HG03280 (cell line): Measurements from ENCODE around the gene TAX1BP3.
A peak's percentile ranks its signal among the peaks of the same experiment; 100 is the strongest.
"Not testable (repeated sequence)": the region's sequence is repeated elsewhere in the genome, so short reads cannot be mapped to it uniquely, and the experiment has no call there.

ENCODE experiments used
- ATAC-seq: cut with Tn5 transposase; IDR thresholded peaks from one replicate; pipeline ENCODE4 v1.9.1; 2021; ENCODE audit warnings: mild to moderate bottlenecking, moderate library complexity; ENCODE audit not compliant: unreplicated experiment

Gene TAX1BP3

DNA sequence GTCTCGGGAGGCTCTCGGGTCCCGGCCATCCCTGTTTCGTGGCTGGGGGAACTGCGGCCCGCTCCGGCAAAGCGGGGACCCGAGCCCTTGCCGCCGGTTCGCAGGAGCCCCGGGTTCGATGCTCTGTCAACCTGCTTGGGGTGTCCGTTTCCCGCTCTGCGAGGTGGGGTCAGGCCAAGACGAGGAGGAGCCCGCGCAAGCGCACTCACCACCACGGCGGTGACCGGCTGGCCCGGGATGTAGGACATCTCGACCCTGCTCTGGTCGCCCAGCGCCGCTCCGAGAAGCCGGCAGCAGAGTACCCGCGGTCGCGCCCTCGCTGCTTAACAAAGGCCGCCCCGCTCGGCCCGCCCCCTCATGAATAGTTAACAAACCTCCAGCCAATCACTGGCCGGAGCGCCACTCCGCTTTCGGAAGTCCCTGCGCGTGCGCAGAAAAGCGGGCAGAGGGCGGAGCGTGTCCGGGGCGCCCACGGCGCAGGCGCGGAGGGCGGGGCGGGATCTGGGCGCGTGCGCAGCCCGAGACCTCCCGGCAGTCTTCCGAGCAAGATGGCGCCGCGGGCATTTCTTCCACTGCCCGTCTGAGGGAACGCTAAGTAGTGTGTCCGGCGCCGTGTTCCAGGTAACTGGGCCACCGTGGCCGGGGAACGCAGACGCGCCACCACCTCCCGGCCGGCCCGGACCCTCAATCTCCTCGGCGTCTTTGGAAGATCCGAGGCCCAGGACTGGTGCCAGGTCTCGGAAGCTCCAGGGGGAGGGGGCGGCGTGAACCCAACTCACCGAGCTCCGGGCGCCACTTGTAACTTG, at the start of gene TAX1BP3, which contains the start of gene EMC6:
Gene TAX1BP3 (minus strand): TSS at position 300 of the 806 bp plus-strand sequence. CDS start 52 bp downstream, at position 248.
Gene EMC6 (plus strand): TSS at position 534 of the 806 bp plus-strand sequence. CDS start 335 bp downstream, outside the sequence.
- peak; percentile 86 for ATAC-seq

DNA sequence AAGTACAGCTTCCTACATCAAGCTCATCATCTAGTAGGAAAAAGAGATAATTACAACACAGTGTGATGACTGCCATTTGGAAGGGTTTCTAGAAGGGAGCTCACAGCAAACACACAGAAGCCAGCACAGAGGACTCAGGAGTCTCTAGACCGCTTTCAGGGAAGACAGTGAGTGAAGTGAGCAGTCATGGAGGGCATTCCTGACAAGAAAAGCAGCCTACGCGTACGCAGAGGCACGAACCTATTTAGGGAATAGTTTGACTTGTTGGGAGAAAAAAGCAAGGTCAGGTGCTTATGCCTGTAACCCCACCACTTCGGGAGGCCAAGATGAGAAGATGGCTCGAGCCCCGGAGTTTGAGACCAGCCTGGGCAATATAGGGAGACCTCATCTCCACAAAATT, 46.9 kb upstream of the TAX1BP3 start:
- no peak for ATAC-seq

GRCh38 chr17:3712811-3713463, 44.6 kb upstream of the TAX1BP3 start:
- ATAC-seq, result no peak

DNA sequence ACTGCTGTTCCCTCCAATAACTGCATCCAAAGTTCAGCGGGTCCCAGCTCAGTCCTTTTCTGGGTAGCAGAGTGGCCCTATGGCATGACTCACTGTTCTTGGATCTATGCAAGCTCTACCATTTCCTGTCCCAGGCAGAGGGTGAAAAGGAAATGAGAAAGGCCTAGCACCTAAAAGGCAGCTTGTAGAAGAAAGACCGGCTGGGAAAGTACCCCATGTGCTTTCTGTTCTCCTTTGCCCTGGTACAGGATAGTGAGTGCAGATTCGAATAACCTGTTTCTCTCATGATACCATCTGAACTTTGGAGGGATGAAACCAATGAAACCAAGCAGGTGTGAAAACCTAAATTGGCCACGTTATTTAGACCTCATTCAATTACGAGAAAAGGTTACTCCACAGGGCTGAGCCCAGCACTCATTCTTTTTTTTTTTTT, 42.6 kb upstream of the TAX1BP3 start:
- ATAC-seq, result peak; percentile 93

DNA sequence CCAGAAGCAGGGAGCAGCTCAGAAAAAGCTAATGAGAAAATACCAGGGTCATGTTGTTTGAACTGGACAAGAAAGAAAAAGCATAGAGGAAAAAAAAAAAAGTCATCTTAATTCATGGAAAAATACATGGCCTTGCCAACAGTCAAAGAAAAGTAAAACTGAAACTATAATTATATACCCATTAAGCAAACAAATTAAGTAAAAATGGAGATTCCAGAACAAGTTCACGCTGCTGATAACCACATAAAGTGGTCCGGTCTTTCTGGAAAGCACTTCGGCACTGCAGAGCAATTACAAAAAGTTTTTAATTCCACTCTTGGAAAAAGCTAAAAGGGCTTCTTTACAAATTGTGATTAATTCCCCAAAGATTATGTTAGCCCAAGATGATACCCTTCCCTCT, 40.0 kb upstream of the TAX1BP3 start:
- ATAC-seq, result no peak

GRCh38 chr17:3705718-3705984, 37.3 kb upstream of the TAX1BP3 start:
- not testable (repeated sequence) for ATAC-seq

GRCh38 chr17:3704931-3705717, 36.7 kb upstream of the TAX1BP3 start:
- no peak for ATAC-seq

GRCh38 chr17:3702041-3702539, 33.7 kb upstream of the TAX1BP3 start:
- ATAC-seq, result not testable (repeated sequence)

DNA sequence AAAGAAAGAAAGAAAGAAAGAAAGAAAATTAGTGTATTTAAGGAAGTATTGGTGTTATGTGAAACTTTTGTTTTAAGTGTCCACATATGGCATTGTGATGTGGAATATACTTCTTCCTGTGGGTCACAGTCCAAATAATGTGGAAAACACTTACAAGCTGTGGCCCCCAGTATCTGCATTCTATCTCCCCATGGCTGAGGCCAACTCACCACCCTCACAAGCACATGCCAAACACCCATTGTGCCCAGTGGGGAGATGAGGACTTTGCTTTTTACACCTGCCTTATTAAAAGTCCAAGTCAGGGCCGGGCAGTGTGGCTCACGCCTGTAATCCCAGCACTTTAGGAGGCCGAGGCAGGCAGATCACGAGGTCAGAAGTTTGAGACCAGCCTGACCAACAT, 31.6 kb upstream of the TAX1BP3 start:
- no peak for ATAC-seq

GRCh38 chr17:3698139-3698538, 29.8 kb upstream of the TAX1BP3 start:
- no peak for ATAC-seq

DNA sequence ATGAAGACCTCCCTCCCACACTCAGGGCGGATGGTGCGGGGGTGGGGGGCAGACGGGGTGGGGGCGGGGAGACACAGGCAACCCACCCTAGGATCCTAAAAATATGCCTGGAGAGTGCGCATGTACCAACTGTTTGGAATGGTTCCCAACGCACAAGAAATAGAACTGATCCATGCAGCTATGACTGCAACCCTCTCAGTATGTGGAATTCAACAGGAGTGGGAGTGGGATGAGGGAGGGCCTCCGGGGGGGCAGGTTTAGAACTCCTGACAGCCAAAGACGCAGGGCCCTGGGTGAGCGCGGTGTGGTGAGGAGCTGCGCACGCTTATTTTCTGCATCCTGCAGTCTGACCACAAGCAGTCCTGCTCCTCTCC, 28.7 kb upstream of the TAX1BP3 start:
- no peak for ATAC-seq

DNA sequence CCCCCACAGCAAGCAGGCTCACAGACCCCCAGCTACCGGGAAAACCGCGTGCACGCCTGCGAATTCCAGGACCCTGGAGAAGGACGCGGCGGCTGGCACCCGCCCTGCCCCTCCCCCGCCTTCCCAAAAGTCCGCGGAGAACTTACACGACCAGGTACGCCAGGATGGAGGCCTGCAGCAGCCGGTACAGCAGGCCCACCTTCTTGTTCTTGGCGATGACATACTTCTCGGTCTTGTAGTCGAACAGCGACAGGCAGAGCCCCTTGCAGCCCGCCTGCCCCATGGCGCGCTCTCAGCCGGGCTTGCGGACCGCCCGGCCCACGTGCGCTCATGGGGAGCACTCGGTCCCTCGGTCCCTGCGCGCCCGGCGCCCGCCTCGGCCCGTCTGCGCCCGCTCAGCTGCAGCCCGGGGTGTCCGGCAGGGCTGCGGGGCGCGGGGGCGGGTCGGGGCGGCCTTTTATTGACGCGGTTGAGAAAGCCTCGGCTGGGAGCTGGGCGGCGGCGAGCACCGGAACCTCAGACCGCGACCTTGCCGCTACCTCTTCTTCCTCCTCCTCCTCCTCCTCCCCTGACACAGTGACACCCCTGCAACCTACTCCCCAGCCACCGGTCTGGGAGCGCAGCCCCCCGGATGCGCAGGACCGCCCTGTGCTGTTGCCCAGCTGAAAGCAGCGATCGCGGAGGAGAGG, 27.5 kb upstream of the TAX1BP3 start, which contains the start of gene P2RX5:
Gene P2RX5 (minus strand): TSS at position 433 of the 689 bp plus-strand sequence. CDS start 150 bp downstream, at position 283.
- ATAC-seq, result peak; percentile 28

DNA sequence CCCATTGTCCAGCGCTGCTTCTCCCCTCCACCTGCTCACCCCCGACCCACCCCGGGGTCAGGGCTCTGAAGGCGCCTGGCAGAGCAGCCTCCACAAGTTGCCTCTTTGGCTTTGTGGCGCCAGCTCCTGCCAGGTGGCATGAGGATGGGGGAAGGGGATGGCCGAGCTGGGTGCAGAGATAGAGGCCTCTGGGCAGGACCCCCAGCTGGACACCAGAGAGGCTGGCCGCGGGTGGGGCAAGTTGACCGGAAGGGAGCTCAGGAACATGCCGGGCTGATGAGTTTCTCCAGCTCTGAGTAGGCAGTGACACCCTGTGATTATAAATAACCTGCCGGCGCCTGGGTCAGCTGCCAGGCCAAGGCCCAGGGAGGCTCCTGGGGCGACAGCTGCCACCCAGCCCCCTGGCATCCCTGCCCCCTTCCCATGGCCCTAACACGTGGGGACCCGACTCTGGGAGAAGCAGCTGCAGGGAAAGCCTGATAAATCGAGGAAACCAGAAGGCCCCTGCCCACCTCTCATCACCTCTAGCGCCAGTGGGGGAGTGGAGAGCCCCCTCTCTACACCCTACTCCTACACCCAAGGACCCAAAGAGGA, 26.8 kb upstream of the TAX1BP3 start:
- ATAC-seq, result no peak

DNA sequence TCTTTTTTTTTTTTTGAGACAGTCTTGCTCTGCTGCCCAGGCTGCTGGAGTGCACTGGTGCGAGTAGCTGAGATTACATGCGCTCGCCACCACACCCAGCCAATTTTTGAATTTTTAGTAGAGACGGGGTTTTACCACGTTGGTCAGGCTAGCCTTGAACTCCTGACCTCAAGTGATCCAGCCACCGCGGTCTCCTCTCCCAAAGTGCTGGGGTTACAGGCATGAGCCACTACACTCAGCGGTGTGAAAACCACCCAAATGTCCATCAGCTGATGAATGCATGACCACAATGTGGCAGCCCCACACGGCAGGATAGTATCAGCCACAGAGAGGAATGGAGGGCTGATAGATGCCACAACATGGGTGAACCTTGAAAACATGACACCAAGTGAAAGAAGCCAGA, 25.5 kb upstream of the TAX1BP3 start:
- no peak for ATAC-seq

- ATAC-seq, result no peak
Observed at GRCh38 chr17:3693141-3693540, 24.8 kb upstream of the TAX1BP3 start.

DNA sequence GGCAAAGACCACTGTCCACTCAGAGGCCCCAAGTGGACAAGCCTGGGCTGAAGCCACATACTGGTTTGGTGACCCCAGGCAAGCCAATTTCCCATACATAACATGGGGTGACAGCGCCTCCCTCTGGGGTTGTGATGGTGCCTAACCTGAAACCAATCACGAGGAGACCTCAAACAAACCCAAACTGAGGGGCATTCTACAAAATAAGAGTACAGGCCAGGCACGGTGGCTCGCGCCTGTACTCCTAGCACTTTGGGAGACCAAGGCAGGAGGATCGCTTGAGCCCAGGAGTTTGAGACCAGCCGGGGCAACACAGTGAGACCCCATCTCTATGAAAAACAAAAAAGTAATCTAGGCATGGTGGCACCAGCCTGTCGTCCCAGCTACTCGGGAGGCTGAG, 24.0 kb upstream of the TAX1BP3 start:
- ATAC-seq, result no peak

GRCh38 chr17:3691617-3692067, 23.3 kb upstream of the TAX1BP3 start:
- no peak for ATAC-seq

GRCh38 chr17:3690094-3690715, 21.8 kb upstream of the TAX1BP3 start:
- ATAC-seq, result no peak

DNA sequence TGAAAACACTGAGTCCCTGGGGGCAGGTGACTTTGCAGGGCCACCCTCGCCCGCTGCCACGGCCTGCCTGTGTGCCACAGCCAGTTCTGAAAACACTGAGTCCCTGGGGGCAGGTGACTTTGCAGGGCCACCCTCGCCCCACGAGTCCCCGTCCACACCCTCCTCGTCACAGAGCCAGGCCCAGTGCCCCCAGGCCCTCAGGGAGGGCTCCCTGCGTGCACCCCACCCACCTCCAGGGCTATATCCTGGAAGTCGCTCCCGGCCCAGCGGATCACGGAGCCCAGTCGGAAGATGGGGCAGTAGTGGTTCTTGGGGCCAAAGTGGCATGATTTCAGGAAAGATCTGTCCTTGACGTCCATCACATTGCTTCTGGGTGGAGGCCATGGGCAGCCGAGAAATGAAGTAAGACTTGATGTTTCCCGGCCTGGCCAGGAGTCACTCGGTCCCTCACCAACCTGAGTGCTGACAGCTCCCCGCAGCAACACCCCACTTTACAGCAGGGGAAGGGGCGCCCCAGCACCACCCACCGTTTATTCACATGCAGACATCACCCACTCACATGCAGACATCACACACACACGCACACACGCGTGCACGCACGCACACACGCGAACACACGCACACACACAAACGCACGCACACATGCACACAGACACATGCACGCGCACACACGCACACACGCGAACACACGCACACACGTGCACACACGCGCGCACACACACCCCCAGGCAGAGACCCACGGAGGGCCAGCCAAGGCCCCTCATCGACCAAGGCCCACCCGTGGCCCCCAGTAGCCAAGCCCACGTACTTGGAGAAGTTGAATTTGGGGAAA, 21.1 kb upstream of the TAX1BP3 start:
- no peak for ATAC-seq
